ENCODE measurements around the gene NFE2L1. TPM values are rescaled to one million over a fixed set of nuclear protein-coding genes. Genes with fewer than 3 reads are reported as not detected.

The NFE2L1 gene
- total RNA-seq, 1 donor from 2014 or later: 124 TPM

DNA sequence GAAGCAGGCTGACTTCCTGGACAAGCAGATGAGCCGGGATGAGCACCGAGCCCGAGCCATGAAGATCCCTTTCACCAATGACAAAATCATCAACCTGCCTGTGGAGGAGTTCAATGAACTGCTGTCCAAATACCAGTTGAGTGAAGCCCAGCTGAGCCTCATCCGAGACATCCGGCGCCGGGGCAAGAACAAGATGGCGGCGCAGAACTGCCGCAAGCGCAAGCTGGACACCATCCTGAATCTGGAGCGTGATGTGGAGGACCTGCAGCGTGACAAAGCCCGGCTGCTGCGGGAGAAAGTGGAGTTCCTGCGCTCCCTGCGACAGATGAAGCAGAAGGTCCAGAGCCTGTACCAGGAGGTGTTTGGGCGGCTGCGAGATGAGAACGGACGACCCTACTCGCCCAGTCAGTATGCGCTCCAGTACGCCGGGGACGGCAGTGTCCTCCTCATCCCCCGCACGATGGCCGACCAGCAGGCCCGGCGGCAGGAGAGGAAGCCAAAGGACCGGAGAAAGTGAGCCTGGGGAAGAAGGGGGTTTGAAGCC is 11.0 kb downstream of the NFE2L1 start:
- Mint-ChIP-seq H3K27ac (no peak overlapping the region), H3K4me3 (ENCODE audit: low read depth) (no peak overlapping the region), H3K36me3 (ENCODE audit: insufficient read depth) (peaks cover 21% of the 10 kb centered on the region), H3K9me3 (ENCODE audit: low read depth) (no peaks in the 10 kb centered on the region), H3K4me1 (ENCODE audit: low read depth) (peaks cover 12% of the 10 kb centered on the region), H3K27me3 (no peaks in the 10 kb centered on the region)
- TF ChIP-seq, protein P1, sequence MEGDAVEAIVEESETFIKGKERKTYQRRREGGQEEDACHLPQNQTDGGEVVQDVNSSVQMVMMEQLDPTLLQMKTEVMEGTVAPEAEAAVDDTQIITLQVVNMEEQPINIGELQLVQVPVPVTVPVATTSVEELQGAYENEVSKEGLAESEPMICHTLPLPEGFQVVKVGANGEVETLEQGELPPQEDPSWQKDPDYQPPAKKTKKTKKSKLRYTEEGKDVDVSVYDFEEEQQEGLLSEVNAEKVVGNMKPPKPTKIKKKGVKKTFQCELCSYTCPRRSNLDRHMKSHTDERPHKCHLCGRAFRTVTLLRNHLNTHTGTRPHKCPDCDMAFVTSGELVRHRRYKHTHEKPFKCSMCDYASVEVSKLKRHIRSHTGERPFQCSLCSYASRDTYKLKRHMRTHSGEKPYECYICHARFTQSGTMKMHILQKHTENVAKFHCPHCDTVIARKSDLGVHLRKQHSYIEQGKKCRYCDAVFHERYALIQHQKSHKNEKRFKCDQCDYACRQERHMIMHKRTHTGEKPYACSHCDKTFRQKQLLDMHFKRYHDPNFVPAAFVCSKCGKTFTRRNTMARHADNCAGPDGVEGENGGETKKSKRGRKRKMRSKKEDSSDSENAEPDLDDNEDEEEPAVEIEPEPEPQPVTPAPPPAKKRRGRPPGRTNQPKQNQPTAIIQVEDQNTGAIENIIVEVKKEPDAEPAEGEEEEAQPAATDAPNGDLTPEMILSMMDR (IDR thresholded peaks at IDR 0.05; ENCODE audit: unreplicated experiment): no peak
- DNase-seq (ENCODE audit: low spot score, unreplicated experiment): no peak

DNA sequence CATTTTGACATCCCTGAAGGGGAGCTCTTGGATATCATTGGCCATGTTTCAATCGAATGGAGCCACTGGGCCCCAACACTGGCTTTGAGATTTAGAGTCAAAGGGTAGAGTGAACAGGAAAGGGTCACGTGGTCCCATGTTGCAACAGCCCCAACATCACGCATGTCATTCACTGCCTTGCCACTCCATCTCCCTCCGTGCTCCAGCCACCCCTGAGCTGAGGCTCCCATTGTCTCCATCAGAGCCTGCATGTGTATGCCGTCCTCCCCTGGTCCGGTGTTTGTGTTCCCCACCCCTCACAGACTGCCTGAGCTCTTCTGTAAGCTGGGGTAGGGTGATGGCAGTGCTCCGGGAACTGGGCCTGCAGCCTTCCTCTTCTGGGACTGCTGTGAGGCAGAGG is 12.1 kb downstream of the NFE2L1 start:
- no peak for DNase-seq (ENCODE audit: low spot score, unreplicated experiment)
- peaks cover 21% of the 10 kb centered on the region for H3K36me3 Mint-ChIP-seq (ENCODE audit: insufficient read depth)
- no peaks in the 10 kb centered on the region for H3K9me3 Mint-ChIP-seq (ENCODE audit: low read depth)
- TF ChIP-seq, protein P1 (IDR thresholded peaks at IDR 0.05; ENCODE audit: unreplicated experiment): no peak
- H3K4me1 Mint-ChIP-seq (ENCODE audit: low read depth): peaks cover 8% of the 10 kb centered on the region
- H3K4me3 Mint-ChIP-seq (ENCODE audit: low read depth): no peak overlapping the region
- H3K27ac Mint-ChIP-seq: no peak overlapping the region
- no peaks in the 10 kb centered on the region for H3K27me3 Mint-ChIP-seq

DNA sequence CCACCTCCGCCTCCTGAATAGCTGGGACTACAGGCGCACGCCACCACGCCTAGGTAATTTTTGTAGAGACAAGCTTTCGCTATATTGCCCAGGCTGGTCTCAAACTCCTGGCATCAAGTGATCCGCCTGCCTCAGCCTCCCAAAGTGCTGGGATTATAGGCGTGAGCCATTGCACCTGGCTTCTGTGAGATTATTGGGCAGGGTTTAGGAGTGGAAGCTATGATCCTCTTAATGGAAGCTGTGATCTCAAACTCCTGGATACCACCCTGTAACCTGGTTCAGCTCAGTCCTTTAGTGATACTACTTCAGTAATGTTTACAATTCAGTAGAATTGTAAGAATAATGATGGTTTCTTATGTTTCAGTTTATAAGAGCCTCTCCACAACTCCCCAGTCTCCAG is 14.1 kb downstream of the NFE2L1 start:
- no peaks in the 10 kb centered on the region for H3K27me3 Mint-ChIP-seq
- peaks cover 1% of the 10 kb centered on the region for H3K4me1 Mint-ChIP-seq (ENCODE audit: low read depth)
- TF ChIP-seq, protein P1 (IDR thresholded peaks at IDR 0.05; ENCODE audit: unreplicated experiment): no peak
- no peak overlapping the region for H3K4me3 Mint-ChIP-seq (ENCODE audit: low read depth)
- H3K9me3 Mint-ChIP-seq (ENCODE audit: low read depth): no peaks in the 10 kb centered on the region
- no peak overlapping the region for H3K27ac Mint-ChIP-seq
- H3K36me3 Mint-ChIP-seq (ENCODE audit: insufficient read depth): peaks cover 14% of the 10 kb centered on the region
- DNase-seq (ENCODE audit: low spot score, unreplicated experiment): no peak

DNA sequence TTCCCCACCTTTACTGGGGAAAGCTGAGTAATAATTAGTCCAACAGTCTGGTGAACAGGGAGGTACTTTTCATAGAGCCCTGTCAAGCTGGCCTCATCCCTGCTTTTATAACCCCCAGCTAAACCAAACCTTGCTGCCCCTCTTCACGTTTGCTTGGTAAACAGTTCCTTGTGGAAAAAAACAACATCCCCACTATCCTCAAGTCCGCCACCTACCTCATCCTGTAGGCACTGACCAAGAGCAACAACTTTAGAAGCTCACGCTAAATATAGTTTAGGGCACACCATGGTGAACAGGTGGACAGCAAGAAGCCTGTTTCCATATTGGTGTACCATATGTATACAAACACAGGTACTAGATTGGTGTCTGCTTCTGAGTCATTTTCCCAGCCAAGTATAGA is 16.5 kb downstream of the NFE2L1 start:
- H3K27ac Mint-ChIP-seq: peak overlapping the region; percentile 88
- no peaks in the 10 kb centered on the region for H3K27me3 Mint-ChIP-seq
- peaks cover 17% of the 10 kb centered on the region for H3K36me3 Mint-ChIP-seq (ENCODE audit: insufficient read depth)
- TF ChIP-seq, protein P1 (IDR thresholded peaks at IDR 0.05; ENCODE audit: unreplicated experiment): no peak
- H3K4me3 Mint-ChIP-seq (ENCODE audit: low read depth): no peak overlapping the region
- DNase-seq (ENCODE audit: low spot score, unreplicated experiment): no peak
- peaks cover 1% of the 10 kb centered on the region for H3K4me1 Mint-ChIP-seq (ENCODE audit: low read depth)
- no peaks in the 10 kb centered on the region for H3K9me3 Mint-ChIP-seq (ENCODE audit: low read depth)

DNA sequence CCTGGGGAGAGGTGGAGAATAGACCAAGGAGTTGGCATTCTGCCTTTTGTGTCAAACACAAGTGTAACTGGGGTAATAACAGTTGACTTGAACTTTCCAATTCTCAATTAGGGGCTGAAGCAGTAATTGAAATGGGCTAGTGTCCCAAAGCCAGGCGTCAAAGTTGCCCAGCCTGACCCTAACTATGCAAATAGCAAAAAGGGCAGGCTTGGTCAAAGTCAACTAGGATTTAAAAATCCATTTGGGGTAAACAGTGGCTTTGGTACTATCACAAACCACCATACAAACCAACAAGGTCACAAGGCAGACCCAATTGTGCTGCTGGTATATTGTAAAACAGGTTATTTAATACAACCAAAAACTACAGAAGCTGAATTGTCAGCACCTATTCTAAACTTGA is 18.0 kb downstream of the NFE2L1 start:
- peaks cover 4% of the 10 kb centered on the region for H3K4me1 Mint-ChIP-seq (ENCODE audit: low read depth)
- no peak overlapping the region for H3K27ac Mint-ChIP-seq
- no peaks in the 10 kb centered on the region for H3K9me3 Mint-ChIP-seq (ENCODE audit: low read depth)
- peaks cover 15% of the 10 kb centered on the region for H3K36me3 Mint-ChIP-seq (ENCODE audit: insufficient read depth)
- H3K27me3 Mint-ChIP-seq: no peaks in the 10 kb centered on the region
- TF ChIP-seq, protein P1 (IDR thresholded peaks at IDR 0.05; ENCODE audit: unreplicated experiment): no peak
- no peak for DNase-seq (ENCODE audit: low spot score, unreplicated experiment)
- no peak overlapping the region for H3K4me3 Mint-ChIP-seq (ENCODE audit: low read depth)

Measured in progenitor cell of endocrine pancreas (in vitro differentiated cells).